Bronchial epithelial cell (primary cell): ENCODE data around the gene TAS2R31. TPM values are rescaled to one million over a fixed set of nuclear protein-coding genes. Genes with fewer than 3 reads are reported as not detected.
"Not testable (repeated sequence)": the region's sequence is repeated elsewhere in the genome, so short reads cannot be mapped to it uniquely, and the experiment has no call there.

Source experiments
- DNase-seq: peaks from one replicate; pipeline ENCODE4 v3.0.0-alpha.2; 2010; ENCODE audit warnings: low read depth
- FAIRE-seq: peaks from 2 replicates; lab custom pipeline; 2011; peaks lifted over from hg19 to GRCh38; lab: Jason Lieb, UNC
- H3K27me3 ChIP-seq: 2 replicates; pipeline ENCODE4 v1.5.1; 2011; ENCODE audit warnings: low read length; ENCODE audit not compliant: control insufficient read depth, insufficient read depth
- H3K36me3 ChIP-seq: 2 replicates; pipeline ENCODE4 v1.5.1; 2011; ENCODE audit warnings: low read length; ENCODE audit not compliant: control insufficient read depth, insufficient read depth
- H3K4me3 ChIP-seq: 2 replicates; pipeline ENCODE4 v1.5.1; 2011; ENCODE audit warnings: mild to moderate bottlenecking, low read depth, low read length, control low read depth
- total RNA-seq: library from RNA; depleted of rRNA; stranded (reverse); fragments of >200 nt; gene quantifications from 2 replicates; pipeline ENCODE4 v1.2.1, GENCODE V29; 2014
- TF ChIP-seq, protein P1 (sequence below): IDR thresholded peaks from 2 replicates; pipeline ENCODE4 v1.5.1; 2011; ENCODE audit warnings: mild to moderate bottlenecking, moderate library complexity, low read length, control low read depth, inconsistent platforms; ENCODE audit not compliant: insufficient read depth, severe bottlenecking

The TAS2R31 gene
- total RNA-seq, 1 donor from 2014 or later, result 1.3 TPM

- no peak for DNase-seq
- H3K36me3 ChIP-seq, result no peaks in the 10 kb centered on the region
- H3K4me3 ChIP-seq, result no peak overlapping the region
- FAIRE-seq, result no peak
- TF ChIP-seq, protein P1, sequence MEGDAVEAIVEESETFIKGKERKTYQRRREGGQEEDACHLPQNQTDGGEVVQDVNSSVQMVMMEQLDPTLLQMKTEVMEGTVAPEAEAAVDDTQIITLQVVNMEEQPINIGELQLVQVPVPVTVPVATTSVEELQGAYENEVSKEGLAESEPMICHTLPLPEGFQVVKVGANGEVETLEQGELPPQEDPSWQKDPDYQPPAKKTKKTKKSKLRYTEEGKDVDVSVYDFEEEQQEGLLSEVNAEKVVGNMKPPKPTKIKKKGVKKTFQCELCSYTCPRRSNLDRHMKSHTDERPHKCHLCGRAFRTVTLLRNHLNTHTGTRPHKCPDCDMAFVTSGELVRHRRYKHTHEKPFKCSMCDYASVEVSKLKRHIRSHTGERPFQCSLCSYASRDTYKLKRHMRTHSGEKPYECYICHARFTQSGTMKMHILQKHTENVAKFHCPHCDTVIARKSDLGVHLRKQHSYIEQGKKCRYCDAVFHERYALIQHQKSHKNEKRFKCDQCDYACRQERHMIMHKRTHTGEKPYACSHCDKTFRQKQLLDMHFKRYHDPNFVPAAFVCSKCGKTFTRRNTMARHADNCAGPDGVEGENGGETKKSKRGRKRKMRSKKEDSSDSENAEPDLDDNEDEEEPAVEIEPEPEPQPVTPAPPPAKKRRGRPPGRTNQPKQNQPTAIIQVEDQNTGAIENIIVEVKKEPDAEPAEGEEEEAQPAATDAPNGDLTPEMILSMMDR, result no peak
- H3K27me3 ChIP-seq, result no peaks in the 10 kb centered on the region
Observed at GRCh38 chr12:11067514-11067913, 36.3 kb upstream of the TAS2R31 start.

DNA sequence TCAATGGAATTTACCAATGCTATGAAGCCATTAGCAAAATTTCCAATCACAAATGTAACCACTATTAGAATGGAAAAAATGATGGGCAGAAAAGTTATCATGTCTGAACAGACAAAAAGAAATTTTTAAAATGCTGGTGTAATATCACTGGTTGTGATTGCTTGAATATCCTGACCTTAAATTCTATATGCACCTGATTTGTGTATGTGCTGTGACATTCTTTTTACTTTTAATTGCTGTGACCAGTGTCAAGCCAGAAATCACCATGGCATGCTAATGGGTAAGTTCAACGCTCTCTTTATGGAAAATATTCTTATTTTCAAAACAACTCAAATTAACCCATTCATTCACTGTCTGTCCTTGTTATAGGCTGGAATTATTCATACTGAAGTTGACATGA lies 31.0 kb upstream of the TAS2R31 start, which contains the start of gene TAS2R46:
TAS2R46 (minus strand) TSS at position 101 of the 400 bp plus-strand sequence; CDS start at position 101, 0 bp downstream.
- not testable (repeated sequence) for H3K27me3 ChIP-seq, H3K4me3 ChIP-seq, DNase-seq, H3K36me3 ChIP-seq, FAIRE-seq

DNA sequence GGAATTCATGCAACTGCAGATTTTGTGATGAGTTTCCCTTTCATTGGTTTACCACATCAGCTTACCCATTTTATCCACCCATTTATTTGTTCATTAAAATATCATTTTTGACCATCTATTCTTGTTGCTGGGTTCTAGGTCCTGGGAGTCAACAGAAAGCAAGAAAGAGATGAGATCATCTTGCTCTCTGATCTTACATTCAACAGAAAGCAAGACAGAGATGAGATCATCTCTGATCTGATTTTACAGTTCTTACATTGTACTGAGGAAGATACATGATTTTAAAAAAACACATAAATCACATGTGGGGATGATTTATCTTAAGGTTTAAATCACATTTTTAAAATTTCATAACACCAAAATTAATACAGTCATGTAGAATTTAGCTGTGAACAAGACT lies 28.6 kb upstream of the TAS2R31 start:
- FAIRE-seq (no peak), DNase-seq (peak; percentile 27)
- no peaks in the 10 kb centered on the region for H3K36me3 ChIP-seq
- no peaks in the 10 kb centered on the region for H3K27me3 ChIP-seq
- TF ChIP-seq, protein P1, result no peak
- H3K4me3 ChIP-seq, result no peak overlapping the region

- Histone ChIP-seq H3K27me3 (no peaks in the 10 kb centered on the region), H3K36me3 (no peaks in the 10 kb centered on the region), H3K4me3 (no peak overlapping the region)
- TF ChIP-seq, protein P1, result no peak
- no peak for FAIRE-seq
- no peak for DNase-seq
Observed at GRCh38 chr12:11059041-11059440, 27.8 kb upstream of the TAS2R31 start.

DNA sequence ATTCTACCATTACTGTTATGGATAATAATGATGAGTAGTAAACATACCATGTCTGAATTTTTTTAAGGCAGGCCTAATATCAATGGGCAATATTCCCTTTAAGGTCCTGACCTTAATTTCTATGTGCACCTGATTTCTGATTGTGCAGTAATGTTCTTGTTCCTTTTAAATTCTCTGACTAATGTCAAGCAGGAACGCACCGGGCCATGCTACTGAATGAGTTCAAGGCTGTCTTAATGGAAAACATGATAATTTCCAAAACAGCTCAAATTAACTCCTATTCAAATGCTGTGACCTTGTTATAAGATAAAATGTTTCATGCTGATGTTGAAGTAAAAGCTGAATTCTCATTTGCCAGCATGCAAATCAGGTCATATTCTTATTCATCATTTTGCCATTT lies 24.1 kb upstream of the TAS2R31 start:
- TF ChIP-seq, protein P1, result no peak
- FAIRE-seq, result no peak
- no peak overlapping the region for H3K4me3 ChIP-seq
- no peaks in the 10 kb centered on the region for H3K36me3 ChIP-seq
- no peak for DNase-seq
- H3K27me3 ChIP-seq, result no peaks in the 10 kb centered on the region

GRCh38 chr12:11049806-11050531 lies 18.8 kb upstream of the TAS2R31 start:
- not testable (repeated sequence) for H3K4me3 ChIP-seq, FAIRE-seq, H3K27me3 ChIP-seq, H3K36me3 ChIP-seq
- DNase-seq, result peak; percentile 70

- not testable (repeated sequence) for H3K4me3 ChIP-seq, H3K36me3 ChIP-seq, H3K27me3 ChIP-seq, FAIRE-seq, DNase-seq
Observed at GRCh38 chr12:11041366-11041765, 10.2 kb upstream of the TAS2R31 start.
